Calu3 (cell line): Measurements from ENCODE around the gene GPM6B. TPM values are rescaled to one million over a fixed set of nuclear protein-coding genes. Genes with fewer than 3 reads are reported as not detected.

Experiments used
- BruUV-seq: library from RNA; stranded (reverse); fragments of 400-500 nt; replicated peaks from 2 replicates; lab custom pipeline; 2021; lab: Mats Ljungman, UMichigan
- CTCF ChIA-PET: fragments of 300-600 bp; sonication (Branson Sonifier 250); formaldehyde crosslinking; loops from one replicate; lab custom pipeline; 2022; ENCODE audit warnings: antibody characterized with exemption; lab: Charles Lee
- DNase-seq: peaks from one replicate; pipeline ENCODE4 v3.0.0; 2022
- H3K27ac Mint-ChIP-seq: one replicate; pipeline ENCODE4 v1.8.0; 2022; ENCODE audit warnings: mixed read lengths; ENCODE audit not compliant: unreplicated experiment
- H3K27me3 Mint-ChIP-seq: one replicate; pipeline ENCODE4 v1.8.0; 2022; ENCODE audit warnings: mixed read lengths; ENCODE audit not compliant: unreplicated experiment
- H3K36me3 Mint-ChIP-seq: one replicate; pipeline ENCODE4 v1.8.0; 2022; ENCODE audit warnings: mild to moderate bottlenecking, moderate library complexity, mixed read lengths; ENCODE audit not compliant: insufficient read depth, unreplicated experiment
- H3K4me1 Mint-ChIP-seq: one replicate; pipeline ENCODE4 v1.8.0; 2022; ENCODE audit warnings: mild to moderate bottlenecking, low read depth, mixed read lengths; ENCODE audit not compliant: unreplicated experiment
- H3K4me3 Mint-ChIP-seq: one replicate; pipeline ENCODE4 v1.8.0; 2022; ENCODE audit warnings: mild to moderate bottlenecking, low read depth, moderate library complexity, mixed read lengths; ENCODE audit not compliant: unreplicated experiment
- H3K9me3 Mint-ChIP-seq: one replicate; pipeline ENCODE4 v1.8.0; 2022; ENCODE audit warnings: low read depth, mixed read lengths; ENCODE audit not compliant: unreplicated experiment
- intact Hi-C: fragments of 100-400 bp; cut with micrococcal nuclease; formaldehyde crosslinking; loops from one replicate; pipeline ENCODE4 v1.10.0; 2022; ENCODE audit not compliant: unreplicated experiment
- total RNA-seq: library from RNA; stranded (reverse); gene quantifications from 2 replicates; pipeline ENCODE4 v1.2.3, GENCODE V29; 2022
- TF ChIP-seq, protein P1 (sequence below): fragments of 200-600 bp; IDR thresholded peaks from one replicate; pipeline ENCODE4 v1.8.0; 2022; ENCODE audit warnings: antibody characterized with exemption; ENCODE audit not compliant: unreplicated experiment

GPM6B gene
- total RNA-seq, 1 experiment from 2014 or later, result 4.3 TPM

DNA sequence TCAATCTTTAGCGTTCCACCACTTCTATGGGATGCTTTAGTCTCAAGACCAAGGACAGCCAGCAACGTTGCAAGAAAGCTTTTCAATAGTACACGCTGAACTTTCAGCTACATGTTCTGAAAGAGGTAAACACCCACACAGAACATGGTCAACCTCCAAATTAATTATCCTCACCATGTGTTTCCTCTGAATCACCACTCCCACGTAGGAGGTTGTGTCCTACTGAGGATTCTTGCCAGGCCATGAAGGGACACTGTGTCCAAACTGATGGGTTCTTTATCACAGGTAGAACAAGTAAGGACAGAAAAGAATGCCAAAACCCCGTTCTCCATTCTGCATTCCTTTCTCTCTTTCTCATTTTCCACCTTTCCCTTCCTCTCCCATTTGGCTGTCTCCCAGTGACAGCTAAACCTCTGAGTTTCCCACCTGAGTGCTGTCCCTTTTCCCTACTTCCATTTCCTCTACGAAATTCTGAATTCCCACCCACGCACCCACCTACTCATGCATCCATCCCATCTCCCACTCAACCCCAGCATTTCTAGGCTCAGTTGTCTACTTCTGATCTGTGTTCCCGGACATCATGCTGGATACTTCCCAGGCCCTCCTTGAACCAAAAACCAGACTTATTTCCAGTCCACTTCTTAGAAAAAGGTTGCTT lies 29.0 kb upstream of the GPM6B start:
- Mint-ChIP-seq H3K27me3 (no peaks in the 10 kb centered on the region), H3K27ac (no peak overlapping the region), H3K4me3 (no peak overlapping the region), H3K9me3 (no peaks in the 10 kb centered on the region), H3K36me3 (no peaks in the 10 kb centered on the region), H3K4me1 (no peaks in the 10 kb centered on the region)
- no TSS peak for BruUV-seq
- no peak for DNase-seq
- TF ChIP-seq, protein P1, sequence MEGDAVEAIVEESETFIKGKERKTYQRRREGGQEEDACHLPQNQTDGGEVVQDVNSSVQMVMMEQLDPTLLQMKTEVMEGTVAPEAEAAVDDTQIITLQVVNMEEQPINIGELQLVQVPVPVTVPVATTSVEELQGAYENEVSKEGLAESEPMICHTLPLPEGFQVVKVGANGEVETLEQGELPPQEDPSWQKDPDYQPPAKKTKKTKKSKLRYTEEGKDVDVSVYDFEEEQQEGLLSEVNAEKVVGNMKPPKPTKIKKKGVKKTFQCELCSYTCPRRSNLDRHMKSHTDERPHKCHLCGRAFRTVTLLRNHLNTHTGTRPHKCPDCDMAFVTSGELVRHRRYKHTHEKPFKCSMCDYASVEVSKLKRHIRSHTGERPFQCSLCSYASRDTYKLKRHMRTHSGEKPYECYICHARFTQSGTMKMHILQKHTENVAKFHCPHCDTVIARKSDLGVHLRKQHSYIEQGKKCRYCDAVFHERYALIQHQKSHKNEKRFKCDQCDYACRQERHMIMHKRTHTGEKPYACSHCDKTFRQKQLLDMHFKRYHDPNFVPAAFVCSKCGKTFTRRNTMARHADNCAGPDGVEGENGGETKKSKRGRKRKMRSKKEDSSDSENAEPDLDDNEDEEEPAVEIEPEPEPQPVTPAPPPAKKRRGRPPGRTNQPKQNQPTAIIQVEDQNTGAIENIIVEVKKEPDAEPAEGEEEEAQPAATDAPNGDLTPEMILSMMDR, result no peak
- CTCF ChIA-PET, result no interaction called here
- intact Hi-C loops, result no loop called here

DNA sequence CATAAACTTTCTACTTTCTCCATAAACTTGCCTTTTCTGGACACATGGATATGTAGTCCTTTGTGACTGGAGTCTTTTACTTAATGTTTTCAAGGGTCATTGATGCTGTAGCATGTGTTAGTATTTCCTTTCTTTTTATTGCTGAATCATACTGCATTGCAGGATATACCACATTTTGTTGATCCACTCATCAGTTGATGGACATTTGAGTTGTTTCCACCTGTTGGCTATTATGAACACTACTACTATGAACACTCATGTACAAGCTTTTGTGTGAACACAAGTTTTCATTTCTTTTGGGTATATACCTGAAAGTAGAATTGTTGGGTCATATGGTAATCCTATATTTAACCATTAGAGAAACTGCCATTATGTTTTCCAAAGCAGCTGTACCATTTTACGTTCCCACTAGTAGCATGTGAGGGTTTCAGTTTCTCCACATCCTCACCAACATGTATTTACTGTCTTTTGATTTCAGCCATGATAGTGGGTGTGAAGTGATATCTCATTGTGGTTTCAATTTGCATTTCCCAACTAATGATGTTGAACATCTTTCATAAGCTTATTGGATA lies 26.3 kb upstream of the GPM6B start:
- H3K4me3 Mint-ChIP-seq, result no peak overlapping the region
- DNase-seq, result no peak
- no peaks in the 10 kb centered on the region for H3K27me3 Mint-ChIP-seq
- TF ChIP-seq, protein P1, result no peak
- H3K4me1 Mint-ChIP-seq, result no peaks in the 10 kb centered on the region
- no peaks in the 10 kb centered on the region for H3K9me3 Mint-ChIP-seq
- intact Hi-C loops, result no loop called here
- no peaks in the 10 kb centered on the region for H3K36me3 Mint-ChIP-seq
- no peak overlapping the region for H3K27ac Mint-ChIP-seq
- BruUV-seq, result no TSS peak
- CTCF ChIA-PET, result no interaction called here

DNA sequence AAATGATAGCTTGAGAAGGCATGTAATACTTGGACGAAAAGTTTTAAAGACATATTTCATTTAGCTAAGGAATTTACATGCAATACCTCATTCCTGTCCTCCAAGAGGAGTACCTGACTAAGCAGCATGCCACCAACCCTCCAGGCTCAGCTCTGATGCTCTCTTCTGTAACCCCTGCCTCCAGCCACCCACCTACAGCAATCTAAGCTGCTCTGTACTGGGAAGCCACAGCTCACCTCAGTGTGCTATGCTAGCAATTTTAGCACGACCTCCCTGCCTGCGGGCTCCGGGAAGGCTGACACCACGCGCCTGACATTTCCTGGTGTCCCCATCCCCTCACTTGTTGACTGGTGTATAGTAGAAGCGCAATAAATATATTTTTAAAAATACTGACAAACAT lies 23.2 kb upstream of the GPM6B start:
- no peaks in the 10 kb centered on the region for H3K9me3 Mint-ChIP-seq
- CTCF ChIA-PET, result no interaction called here

DNA sequence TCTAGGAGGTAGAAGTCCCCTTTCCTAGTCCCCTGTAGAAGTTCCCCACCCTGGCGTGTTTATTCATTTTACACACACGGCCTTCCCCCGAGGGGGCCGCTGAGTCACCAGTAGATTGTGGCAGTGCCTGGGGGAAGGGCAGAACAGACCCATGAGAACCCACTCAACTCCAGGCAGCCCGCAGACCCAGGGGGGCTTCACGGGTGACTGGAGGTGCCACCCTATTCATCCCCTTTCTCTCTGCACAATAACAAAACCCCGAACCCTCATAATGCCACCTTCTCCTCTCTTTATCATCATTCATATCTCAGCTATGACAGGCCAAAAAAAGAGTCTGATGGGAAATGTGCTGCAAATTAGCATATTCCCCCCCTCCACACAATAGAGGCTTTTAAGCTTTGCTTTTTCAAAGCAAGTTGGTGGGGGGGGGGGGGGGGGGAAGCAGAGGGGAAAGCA lies 20.4 kb upstream of the GPM6B start:
- H3K36me3 Mint-ChIP-seq, result no peaks in the 10 kb centered on the region
- no peaks in the 10 kb centered on the region for H3K4me1 Mint-ChIP-seq
- H3K4me3 Mint-ChIP-seq, result no peak overlapping the region
- no peak for DNase-seq
- H3K27ac Mint-ChIP-seq, result no peak overlapping the region
- no TSS peak for BruUV-seq
- TF ChIP-seq, protein P1, result no peak
- H3K9me3 Mint-ChIP-seq, result no peaks in the 10 kb centered on the region
- CTCF ChIA-PET, result no interaction called here
- intact Hi-C loops, result no loop called here
- no peaks in the 10 kb centered on the region for H3K27me3 Mint-ChIP-seq

More for the DNA sequence above, 23.2 kb upstream of the GPM6B start:
- no peak overlapping the region for H3K4me3 Mint-ChIP-seq
- H3K27me3 Mint-ChIP-seq, result no peaks in the 10 kb centered on the region
- TF ChIP-seq, protein P1, result no peak
- no TSS peak for BruUV-seq
- H3K4me1 Mint-ChIP-seq, result no peaks in the 10 kb centered on the region
- no peaks in the 10 kb centered on the region for H3K36me3 Mint-ChIP-seq
- DNase-seq, result no peak
- no peak overlapping the region for H3K27ac Mint-ChIP-seq
- intact Hi-C loops, result no loop called here
